ENCODE results near the gene SLC49A3. TPM values are rescaled to one million over a fixed set of nuclear protein-coding genes. Genes with fewer than 3 reads are reported as not detected.

Gene SLC49A3
- total RNA-seq, 2 experiments from 2014 or later, result not detected

- H2AFZ ChIP-seq (ENCODE audit: low read length), result no peak overlapping the region
- no peaks in the 10 kb centered on the region for H3K9me3 ChIP-seq (ENCODE audit: low read length)
- no TSS peak for BruUV-seq (replicated peaks)
- DNase-seq (ENCODE audit: low spot score), result no peak
- POLR2A ChIA-PET, result no interaction called here
- no peak overlapping the region for H3K4me2 ChIP-seq (ENCODE audit: low read length)
- intact Hi-C loops (cut with micrococcal nuclease; ENCODE audit: unreplicated experiment), result no loop called here
- no peaks in the 10 kb centered on the region for H3K9me2 ChIP-seq (ENCODE audit: insufficient read depth, low read length)
- H3K36me3 ChIP-seq (ENCODE audit: insufficient read depth, low read length), result no peaks in the 10 kb centered on the region
- no peaks in the 10 kb centered on the region for H4K20me1 ChIP-seq (ENCODE audit: insufficient read depth, low read length)
- H3K4me1 ChIP-seq (ENCODE audit: insufficient read depth, low read length, poor library complexity, severe bottlenecking), result no peaks in the 10 kb centered on the region
- H3K79me2 ChIP-seq (ENCODE audit: insufficient read depth, low read depth, low read length), result no peaks in the 10 kb centered on the region
- no peak overlapping the region for H3K27ac ChIP-seq (ENCODE audit: low read depth, low read length, poor library complexity, severe bottlenecking)
- CTCF ChIA-PET (ENCODE audit: unreplicated experiment), result no interaction called here
- TF ChIP-seq CTCF (conservative IDR thresholded peaks at IDR 0.05; ENCODE audit: low read length), result no peak
- no peak for TF ChIP-seq EZH2phosphoT487 (IDR thresholded peaks at IDR 0.05; ENCODE audit: borderline replicate concordance, low read depth, low read length)
- H3K4me3 ChIP-seq (ENCODE audit: low read depth, low read length, poor library complexity, severe bottlenecking), result no peak overlapping the region
These were observed 32.3 kb downstream of the SLC49A3 start for GRCh38 chr4:656436-657337.

GRCh38 chr4:655464-656151 lies 33.3 kb downstream of the SLC49A3 start:
- no peak overlapping the region for H2AFZ ChIP-seq (ENCODE audit: low read length)

More at GRCh38 chr4:655464-656151, 33.3 kb downstream of the SLC49A3 start:
- no peaks in the 10 kb centered on the region for H3K9me2 ChIP-seq (ENCODE audit: insufficient read depth, low read length)
- H3K4me2 ChIP-seq (ENCODE audit: low read length), result no peak overlapping the region
- H3K36me3 ChIP-seq (ENCODE audit: insufficient read depth, low read length), result no peaks in the 10 kb centered on the region
- no peak overlapping the region for H3K4me3 ChIP-seq (ENCODE audit: low read depth, low read length, poor library complexity, severe bottlenecking)
- no peak for DNase-seq (ENCODE audit: low spot score)
- H3K4me1 ChIP-seq (ENCODE audit: insufficient read depth, low read length, poor library complexity, severe bottlenecking), result no peaks in the 10 kb centered on the region
- POLR2A ChIA-PET, result no interaction called here
- no peaks in the 10 kb centered on the region for H4K20me1 ChIP-seq (ENCODE audit: insufficient read depth, low read length)
- BruUV-seq (replicated peaks), result no TSS peak
- CTCF ChIA-PET (ENCODE audit: unreplicated experiment), result no interaction called here
- intact Hi-C loops (cut with micrococcal nuclease; ENCODE audit: unreplicated experiment), result no loop called here
- TF ChIP-seq EZH2phosphoT487 (IDR thresholded peaks at IDR 0.05; ENCODE audit: borderline replicate concordance, low read depth, low read length) (no peak), CTCF (conservative IDR thresholded peaks at IDR 0.05; ENCODE audit: low read length) (no peak)
- no peaks in the 10 kb centered on the region for H3K9me3 ChIP-seq (ENCODE audit: low read length)
- no peaks in the 10 kb centered on the region for H3K79me2 ChIP-seq (ENCODE audit: insufficient read depth, low read depth, low read length)
- no peak overlapping the region for H3K27ac ChIP-seq (ENCODE audit: low read depth, low read length, poor library complexity, severe bottlenecking)
